Measurements from ENCODE around the gene HECW1. TPM values are rescaled to one million over a fixed set of nuclear protein-coding genes. Genes with fewer than 3 reads are reported as not detected.

Gene HECW1
- total RNA-seq, 1 donor from 2014 or later = not detected

GRCh38 chr7:43530553-43531410 is 418.3 kb downstream of the HECW1 start:
- no peak for DNase-seq (ENCODE audit: low read depth, low spot score)

GRCh38 chr7:43531700-43532099 is 419.3 kb downstream of the HECW1 start:
- DNase-seq (ENCODE audit: low read depth, low spot score) = no peak

GRCh38 chr7:43533801-43534479 is 421.5 kb downstream of the HECW1 start:
- DNase-seq (ENCODE audit: low read depth, low spot score) = no peak

GRCh38 chr7:43535031-43535451 is 422.6 kb downstream of the HECW1 start:
- no peak for DNase-seq (ENCODE audit: low read depth, low spot score)

GRCh38 chr7:43535810-43536585 is 423.6 kb downstream of the HECW1 start:
- no peak for DNase-seq (ENCODE audit: low read depth, low spot score)

GRCh38 chr7:43536773-43537172 is 424.3 kb downstream of the HECW1 start:
- DNase-seq (ENCODE audit: low read depth, low spot score) = no peak

- DNase-seq (ENCODE audit: low read depth, low spot score) = no peak
Measured at GRCh38 chr7:43537765-43538403, 425.4 kb downstream of the HECW1 start.

GRCh38 chr7:43538404-43538771 is 425.9 kb downstream of the HECW1 start:
- no peak for DNase-seq (ENCODE audit: low read depth, low spot score)

GRCh38 chr7:43540471-43540870 is 428.0 kb downstream of the HECW1 start:
- no peak for DNase-seq (ENCODE audit: low read depth, low spot score)

- DNase-seq (ENCODE audit: low read depth, low spot score) = no peak
Measured at GRCh38 chr7:43542716-43543115, 430.3 kb downstream of the HECW1 start.

GRCh38 chr7:43546231-43546630 is 433.8 kb downstream of the HECW1 start:
- DNase-seq (ENCODE audit: low read depth, low spot score) = no peak

- no peak for DNase-seq (ENCODE audit: low read depth, low spot score)
Measured at GRCh38 chr7:43550427-43550826, 438.0 kb downstream of the HECW1 start.

GRCh38 chr7:43552122-43552521 is 439.7 kb downstream of the HECW1 start:
- no peak for DNase-seq (ENCODE audit: low read depth, low spot score)

- no peak for DNase-seq (ENCODE audit: low read depth, low spot score)
Measured at GRCh38 chr7:43553999-43554398, 441.6 kb downstream of the HECW1 start.

GRCh38 chr7:43554423-43554822 is 442.0 kb downstream of the HECW1 start:
- no peak for DNase-seq (ENCODE audit: low read depth, low spot score)

GRCh38 chr7:43557831-43558495 is 445.5 kb downstream of the HECW1 start:
- DNase-seq (ENCODE audit: low read depth, low spot score) = no peak

GRCh38 chr7:43559171-43559945 is 446.9 kb downstream of the HECW1 start:
- DNase-seq (ENCODE audit: low read depth, low spot score) = no peak

- no peak for DNase-seq (ENCODE audit: low read depth, low spot score)
Measured at GRCh38 chr7:43559946-43560335, 447.5 kb downstream of the HECW1 start.

- DNase-seq (ENCODE audit: low read depth, low spot score) = no peak
Measured at GRCh38 chr7:43560742-43561330, 448.4 kb downstream of the HECW1 start.

- DNase-seq (ENCODE audit: low read depth, low spot score) = no peak
Measured at GRCh38 chr7:43562383-43562782, 449.9 kb downstream of the HECW1 start.

Measured in pulmonary artery endothelial cell (primary cell).